Fibroblast of lung (primary cell): ENCODE measurements around the gene LRRC59. TPM values are rescaled to one million over a fixed set of nuclear protein-coding genes. Genes with fewer than 3 reads are reported as not detected.
"Not testable (repeated sequence)": the region's sequence is repeated elsewhere in the genome, so short reads cannot be mapped to it uniquely, and the experiment has no call there.

ENCODE experiments used
- DNase-seq, 2 donors: peaks; one replicate each; pipeline versions ENCODE4 v3.0.0 to v3.0.0-alpha.2; 2010; ENCODE audit warnings: low read depth in 2 of 2
- H2AFZ ChIP-seq: 2 replicates; pipeline ENCODE4 v1.5.1; 2012; ENCODE audit warnings: low read length, control low read depth, inconsistent platforms
- H3K27ac ChIP-seq: 2 replicates; pipeline ENCODE4 v1.5.1; 2011; ENCODE audit warnings: low read length, control low read depth; ENCODE audit not compliant: insufficient read depth
- H3K27me3 ChIP-seq: 2 replicates; pipeline ENCODE4 v1.5.1; 2011; ENCODE audit warnings: mild to moderate bottlenecking, low read length; ENCODE audit not compliant: control insufficient read depth, insufficient read depth
- H3K36me3 ChIP-seq: 2 replicates; pipeline ENCODE4 v1.5.1; 2011; ENCODE audit warnings: low read length; ENCODE audit not compliant: control insufficient read depth, insufficient read depth
- H3K4me1 ChIP-seq: 2 replicates; pipeline ENCODE4 v1.5.1; 2011; ENCODE audit warnings: low read length; ENCODE audit not compliant: control insufficient read depth, insufficient read depth; ENCODE audit errors: extremely low read depth
- H3K4me2 ChIP-seq: 2 replicates; pipeline ENCODE4 v1.5.1; 2011; ENCODE audit warnings: low read length, control low read depth; ENCODE audit not compliant: insufficient read depth; ENCODE audit errors: extremely low read depth
- H3K4me3 ChIP-seq, 4 experiments: fragments of 200-600 bp in 1 of 4; sonication (generic) in 1 of 4; replicated peaks in 1 of 4; 2 replicates each; pipeline ENCODE4 v1.5.1; 2011 to 2016; ENCODE audit warnings: low read length in 4 of 4, low read depth in 3 of 4, mild to moderate bottlenecking in 3 of 4, control low read depth in 2 of 4, inconsistent platforms in 1 of 4, mixed read lengths in 1 of 4; ENCODE audit not compliant: insufficient read depth in 1 of 4; ENCODE audit errors: control extremely low read depth in 1 of 4
- H3K79me2 ChIP-seq: 2 replicates; pipeline ENCODE4 v1.5.1; 2012; ENCODE audit warnings: mild to moderate bottlenecking, low read length, inconsistent platforms; ENCODE audit not compliant: control insufficient read depth, insufficient read depth
- H3K9ac ChIP-seq: 2 replicates; pipeline ENCODE4 v1.5.1; 2011; ENCODE audit warnings: mild to moderate bottlenecking, low read length, control low read depth; ENCODE audit not compliant: insufficient read depth
- H3K9me3 ChIP-seq: 2 replicates; pipeline ENCODE4 v1.5.1; 2012; ENCODE audit warnings: low read depth, low read length; ENCODE audit not compliant: control insufficient read depth, insufficient read depth
- H4K20me1 ChIP-seq: 2 replicates; pipeline ENCODE4 v1.5.1; 2011; ENCODE audit warnings: low read length; ENCODE audit not compliant: control insufficient read depth, insufficient read depth; ENCODE audit errors: extremely low read depth
- CTCF ChIP-seq, 2 donors: IDR thresholded peaks in 1 of 2; conservative IDR thresholded peaks in 1 of 2; 1 replicate in 1 of 2; 2 replicates in 1 of 2; pipeline ENCODE4 v1.5.1; 2011 to 2012; ENCODE audit warnings: low read length in 2 of 2, control low read depth in 1 of 2, inconsistent platforms in 1 of 2, low read depth in 1 of 2, mild to moderate bottlenecking in 1 of 2
- EZH2 ChIP-seq: IDR thresholded peaks from 2 replicates; pipeline ENCODE4 v1.5.1; 2012; ENCODE audit warnings: low read length, control low read depth, mild to moderate bottlenecking; ENCODE audit errors: missing control alignments
- polyA plus RNA-seq, 2 donors: library from polyadenylated mRNA; depleted of rRNA in 1 of 2; stranded (reverse) in 1 of 2; unstranded in 1 of 2; fragments of >200 nt; gene quantifications; 2 replicates each; pipeline ENCODE4 v1.2.1, GENCODE V29; 2011 to 2012; ENCODE audit warnings: missing spikeins in 1 of 2
- total RNA-seq: library from RNA; depleted of rRNA; stranded (reverse); fragments of >200 nt; gene quantifications from 2 replicates; pipeline ENCODE4 v1.2.1, GENCODE V29; 2014

The LRRC59 gene
- total and polyA plus RNA-seq, 2 donors (not counting 1 experiment from before 2014, with no cell fraction given), result 88.7 to 142 TPM

- no peaks in the 10 kb centered on the region for H3K27me3 ChIP-seq
- no peaks in the 10 kb centered on the region for H3K9me3 ChIP-seq
- no peaks in the 10 kb centered on the region for H4K20me1 ChIP-seq
- H2AFZ ChIP-seq, result no peak overlapping the region
- H3K4me1 ChIP-seq, result peaks cover 12% of the 10 kb centered on the region
- H3K4me2 ChIP-seq, result no peak overlapping the region
- TF ChIP-seq CTCF (conservative IDR thresholded peaks at IDR 0.05 in 1 of 2, IDR thresholded peaks at IDR 0.05 in 1 of 2; ENCODE audit: low read depth in 1 of 2, low read length in 2 of 2) (no peak), EZH2 (no peak)
- H3K79me2 ChIP-seq, result no peaks in the 10 kb centered on the region
- H3K4me3 ChIP-seq, result no peak overlapping the region
- H3K36me3 ChIP-seq, result no peaks in the 10 kb centered on the region
- H3K9ac ChIP-seq, result no peak overlapping the region
- no peak overlapping the region for H3K27ac ChIP-seq
- no peak for DNase-seq
Observed at GRCh38 chr17:50420419-50421112, 23.2 kb upstream of the LRRC59 start.

GRCh38 chr17:50419577-50419976, 22.3 kb upstream of the LRRC59 start:
- H4K20me1 ChIP-seq, DNase-seq, H3K9me3 ChIP-seq: not testable (repeated sequence)

GRCh38 chr17:50414808-50415207, 17.5 kb upstream of the LRRC59 start:
- Histone ChIP-seq H3K36me3 (no peaks in the 10 kb centered on the region), H3K79me2 (no peaks in the 10 kb centered on the region), H3K27ac (no peak overlapping the region), H3K4me2 (no peak overlapping the region), H2AFZ (no peak overlapping the region), H4K20me1 (no peaks in the 10 kb centered on the region), H3K9me3 (no peaks in the 10 kb centered on the region), H3K4me1 (no peaks in the 10 kb centered on the region), H3K9ac (no peak overlapping the region), H3K27me3 (no peaks in the 10 kb centered on the region), H3K4me3 (no peak overlapping the region)
- DNase-seq, result no peak
- TF ChIP-seq CTCF (conservative IDR thresholded peaks at IDR 0.05 in 1 of 2, IDR thresholded peaks at IDR 0.05 in 1 of 2; ENCODE audit: low read depth in 1 of 2, low read length in 2 of 2), result no peak
- TF ChIP-seq EZH2, result no peak

More at GRCh38 chr17:50419577-50419976, 22.3 kb upstream of the LRRC59 start:
- not testable (repeated sequence) for H3K4me3 ChIP-seq, H2AFZ ChIP-seq, H3K4me1 ChIP-seq, H3K27me3 ChIP-seq, H3K79me2 ChIP-seq, H3K9ac ChIP-seq, H3K36me3 ChIP-seq, H3K27ac ChIP-seq, H3K4me2 ChIP-seq
